ENCODE data around the gene ADRB1. TPM values are rescaled to one million over a fixed set of nuclear protein-coding genes. Genes with fewer than 3 reads are reported as not detected.
A peak's percentile ranks its signal among the peaks of the same experiment; 100 is the strongest.

ADRB1 gene
- total RNA-seq, 4 donors from 2014 or later = 1.8 to 9.1 (median 6.8) TPM

DNA sequence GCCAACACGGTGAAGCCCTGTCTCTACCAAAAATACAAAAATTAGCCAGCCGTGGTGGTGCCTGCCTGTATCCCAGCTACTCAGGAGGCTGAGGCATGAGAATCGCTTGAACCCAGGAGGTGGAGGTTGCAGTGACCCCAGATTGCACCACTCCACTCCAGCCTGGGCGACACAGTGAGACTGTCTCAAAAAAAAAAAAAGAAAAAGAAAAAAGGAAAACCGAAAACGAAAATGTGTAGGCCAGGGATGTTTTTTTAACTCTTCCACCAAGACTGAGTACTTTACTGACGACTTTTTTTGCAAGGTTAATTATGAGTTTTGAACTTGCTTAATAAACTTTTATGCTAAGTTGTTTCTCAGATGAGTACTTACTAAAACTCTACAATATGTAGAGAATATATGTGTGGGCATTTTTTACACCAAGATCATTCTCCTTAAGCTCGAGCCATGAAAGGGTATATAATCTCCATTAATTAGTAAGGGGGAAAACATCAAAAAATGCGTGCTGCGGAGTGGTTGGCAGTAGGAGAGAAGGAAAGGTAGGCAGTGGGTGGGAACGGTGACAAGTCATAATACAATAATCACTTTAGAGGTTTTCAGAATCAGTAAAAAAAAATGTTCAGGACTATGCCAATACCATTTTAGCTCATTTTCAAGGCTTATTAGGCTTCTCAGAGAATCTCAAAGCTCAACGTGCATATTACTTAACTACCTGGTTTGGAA is 8.6 kb upstream of the ADRB1 start:
- ATAC-seq = no peak
- H3K27me3 ChIP-seq = no peaks in the 10 kb centered on the region
- H3K4me3 ChIP-seq = no peak overlapping the region
- WGBS, 2 donors (ENCODE audit: low coverage in 1 of 2) = 78 to 88% methylated on average over 7 to 12 of the region's 12 CpGs
- H3K9me3 ChIP-seq = no peaks in the 10 kb centered on the region
- no peaks in the 10 kb centered on the region for H3K4me1 ChIP-seq
- H3K27ac ChIP-seq = no peak overlapping the region
- TF ChIP-seq POLR2A (IDR thresholded peaks at IDR 0.05) = no peak
- TF ChIP-seq EP300 (IDR thresholded peaks at IDR 0.05) = no peak
- TF ChIP-seq CTCF (IDR thresholded peaks at IDR 0.05) = no peak
- TF ChIP-seq POLR2AphosphoS5 (IDR thresholded peaks at IDR 0.05) = no peak
- no peaks in the 10 kb centered on the region for H3K36me3 ChIP-seq

DNA sequence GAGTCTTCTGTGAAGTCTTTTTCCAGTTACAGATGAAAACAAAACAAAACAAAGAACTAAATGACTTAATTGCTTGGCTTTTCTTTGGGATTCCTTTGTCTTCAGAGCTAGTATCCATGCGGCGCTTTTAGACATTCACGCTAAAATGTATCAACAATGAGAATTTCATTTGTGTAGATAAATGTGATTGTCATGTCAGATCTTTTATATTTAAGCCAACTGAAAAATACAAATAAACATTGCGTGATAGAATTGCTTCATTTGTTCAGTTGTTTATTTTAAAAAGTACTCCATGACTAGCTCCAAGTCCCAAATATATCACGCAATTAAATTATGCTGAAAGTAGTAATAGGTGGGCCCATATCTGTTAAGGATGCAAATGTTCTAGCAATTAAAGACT is 7.9 kb upstream of the ADRB1 start:
- 79 to 80% methylated on average over 5 of the region's 5 CpGs for WGBS, 2 donors (ENCODE audit: low coverage in 1 of 2)
- Histone ChIP-seq H3K27me3 (no peaks in the 10 kb centered on the region), H3K4me1 (no peaks in the 10 kb centered on the region), H3K27ac (no peak overlapping the region), H3K9me3 (no peaks in the 10 kb centered on the region), H3K4me3 (no peak overlapping the region), H3K36me3 (no peaks in the 10 kb centered on the region)
- no peak for TF ChIP-seq EP300 (IDR thresholded peaks at IDR 0.05)
- no peak for ATAC-seq

DNA sequence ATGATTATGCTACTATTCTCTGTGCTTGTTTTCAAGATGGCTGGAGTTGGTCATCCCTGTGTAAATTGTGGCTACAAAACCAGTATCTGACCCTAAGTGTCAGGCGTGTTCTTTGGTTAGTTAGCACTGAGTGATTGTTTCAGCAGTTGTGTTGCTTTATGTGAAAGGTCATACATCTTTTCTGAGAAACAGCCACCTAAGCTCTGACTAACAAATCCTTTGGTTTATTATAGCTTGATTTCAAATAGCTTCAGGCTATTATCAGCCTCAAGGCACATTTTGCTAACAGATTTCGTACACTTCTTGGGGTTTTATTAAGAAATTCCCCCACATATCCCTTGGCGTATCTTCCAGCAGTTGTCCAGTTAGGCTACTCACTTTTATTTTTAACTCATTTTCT is 4.8 kb upstream of the ADRB1 start:
- no peak for ATAC-seq
- Histone ChIP-seq H3K27ac (no peak overlapping the region), H3K4me3 (no peak overlapping the region), H3K4me1 (peaks cover 0 to 28% (median 0%) of the 10 kb centered on the region in 3 donors), H3K36me3 (no peaks in the 10 kb centered on the region), H3K27me3 (peaks cover 18% of the 10 kb centered on the region), H3K9me3 (no peaks in the 10 kb centered on the region)
- TF ChIP-seq POLR2AphosphoS5 (IDR thresholded peaks at IDR 0.05) = no peak
- no peak for TF ChIP-seq POLR2A (IDR thresholded peaks at IDR 0.05)
- TF ChIP-seq CTCF (IDR thresholded peaks at IDR 0.05) = no peak
- no peak for TF ChIP-seq EP300 (IDR thresholded peaks at IDR 0.05)
- WGBS, 2 donors (ENCODE audit: low coverage in 1 of 2) = 63 to 68% methylated on average over 3 of the region's 3 CpGs

DNA sequence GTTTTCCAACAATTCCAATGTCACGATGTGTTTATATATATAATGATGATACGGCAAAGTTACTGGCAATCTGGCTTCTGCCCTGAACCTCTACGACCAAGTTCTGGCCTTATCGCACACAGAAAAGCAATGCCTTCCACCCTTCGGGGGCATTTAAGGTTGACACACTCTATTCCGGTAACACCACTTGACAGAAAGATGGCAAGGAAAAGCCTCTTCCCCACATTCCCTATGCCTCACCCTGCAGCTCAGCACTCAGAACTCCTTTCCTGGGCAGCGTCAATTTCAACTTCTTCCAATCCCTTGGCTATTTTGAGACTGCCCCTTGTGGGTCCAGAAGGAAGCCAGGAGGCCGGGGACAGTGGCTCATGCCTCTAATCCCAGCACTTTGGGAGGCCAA is 2.5 kb upstream of the ADRB1 start:
- 29 to 60% methylated on average over 8 of the region's 8 CpGs for WGBS, 2 donors (ENCODE audit: low coverage in 1 of 2)
- H3K27me3 ChIP-seq = peaks cover 38% of the 10 kb centered on the region
- H3K36me3 ChIP-seq = no peaks in the 10 kb centered on the region
- TF ChIP-seq POLR2A (IDR thresholded peaks at IDR 0.05) = no peak
- TF ChIP-seq EP300 (IDR thresholded peaks at IDR 0.05) = no peak
- TF ChIP-seq CTCF (IDR thresholded peaks at IDR 0.05) = no peak
- TF ChIP-seq POLR2AphosphoS5 (IDR thresholded peaks at IDR 0.05) = no peak
- no peaks in the 10 kb centered on the region for H3K9me3 ChIP-seq
- no peak for ATAC-seq
- H3K4me3 ChIP-seq = no peak overlapping the region
- peaks cover 0 to 42% (median 0%) of the 10 kb centered on the region in 3 donors for H3K4me1 ChIP-seq
- H3K27ac ChIP-seq = peak overlapping the region; percentile 27 to 67 (median 59)

DNA sequence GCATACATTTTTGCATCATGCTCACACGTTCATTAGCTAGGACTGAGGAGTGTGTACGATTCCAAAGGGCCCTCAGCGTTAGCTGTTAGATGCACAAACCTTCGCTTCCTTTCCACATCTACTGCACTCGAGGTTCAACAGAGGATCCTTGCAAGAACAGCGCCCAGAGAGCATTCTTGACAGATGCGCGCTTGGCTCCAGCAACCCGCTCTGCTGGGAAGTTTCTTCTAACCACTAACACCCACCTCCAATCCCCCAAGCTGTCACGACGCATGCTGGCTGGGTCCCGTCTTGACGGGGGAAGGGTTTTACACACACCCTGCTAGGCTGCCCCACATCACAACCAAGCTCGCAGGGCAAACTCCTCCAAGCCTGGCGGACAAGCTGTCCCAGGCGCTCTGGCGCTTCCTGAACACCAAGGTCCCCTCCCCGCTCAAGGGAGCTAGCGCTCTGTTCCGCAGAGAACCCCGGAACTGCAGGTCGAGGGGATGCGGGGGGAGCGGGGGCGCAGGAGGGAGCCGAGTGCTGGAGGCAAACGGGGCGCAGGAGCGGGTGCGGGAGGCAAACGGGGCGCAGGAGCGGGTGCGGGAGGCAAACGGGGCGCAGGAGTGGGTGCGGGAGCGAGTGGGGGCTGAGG is 653 bp upstream of the ADRB1 start:
- peak; percentile 18 for ATAC-seq
- peaks cover 39% of the 10 kb centered on the region for H3K27me3 ChIP-seq
- H3K9me3 ChIP-seq = no peaks in the 10 kb centered on the region
- TF ChIP-seq CTCF (IDR thresholded peaks at IDR 0.05) (no peak), POLR2A (IDR thresholded peaks at IDR 0.05) (peak in 1 of 2 donors; percentile 6), POLR2AphosphoS5 (IDR thresholded peaks at IDR 0.05) (peak; percentile 10)
- peak overlapping the region; percentile 42 to 72 for H3K4me3 ChIP-seq
- peak overlapping the region; percentile 74 to 95 (median 94) for H3K27ac ChIP-seq
- H3K4me1 ChIP-seq = peaks cover 0 to 42% (median 0%) of the 10 kb centered on the region in 3 donors
- no peaks in the 10 kb centered on the region for H3K36me3 ChIP-seq
- 0% methylated on average over 2 to 5 of the region's 38 CpGs for WGBS, 2 donors (ENCODE audit: low coverage in 1 of 2)

Measured in gastroesophageal sphincter (tissue), 4 donors.